Large intestine (tissue), 3 donors: Measurements from ENCODE around the gene SLC6A6. TPM values are rescaled to one million over a fixed set of nuclear protein-coding genes. Genes with fewer than 3 reads are reported as not detected.

Source experiments
- DNase-seq, 2 donors: peaks; one replicate each; pipeline versions ENCODE4 v3.0.0 to v3.0.0-alpha.2; 2013
- H3K27ac ChIP-seq: one replicate; pipeline ENCODE4 v1.5.1; 2013; ENCODE audit warnings: low read length
- H3K27me3 ChIP-seq: 2 replicates; pipeline ENCODE4 v1.6.1; 2013; ENCODE audit warnings: low read length; ENCODE audit not compliant: control insufficient read depth, insufficient read depth
- H3K36me3 ChIP-seq: 2 replicates; pipeline ENCODE4 v1.6.1; 2013; ENCODE audit warnings: low read length; ENCODE audit not compliant: control insufficient read depth, insufficient read depth
- H3K4me1 ChIP-seq: one replicate; pipeline ENCODE4 v1.6.1; 2013; ENCODE audit warnings: low read length; ENCODE audit not compliant: control insufficient read depth, insufficient read depth
- H3K4me3 ChIP-seq: one replicate; pipeline ENCODE4 v1.5.1; 2013; ENCODE audit warnings: low read length
- H3K9me3 ChIP-seq: one replicate; pipeline ENCODE4 v1.6.1; 2013; ENCODE audit warnings: mild to moderate bottlenecking, low read depth, low read length, moderate library complexity; ENCODE audit not compliant: control insufficient read depth
- WGBS: methylation state at CpG from one replicate; pipeline ENCODE4 v1.1.5; 2013; ENCODE audit warnings: low lambda C conversion rate; ENCODE audit not compliant: insufficient coverage; 5-methylcytosine and 5-hydroxymethylcytosine counted together
- polyA plus RNA-seq: library from polyadenylated mRNA; unstranded; fragments of 120-200 nt; gene quantifications from one replicate; pipeline ENCODE4 v1.2.1, GENCODE V29; 2013

SLC6A6 gene
- polyA plus RNA-seq, 1 donor: 16.4 TPM

DNA sequence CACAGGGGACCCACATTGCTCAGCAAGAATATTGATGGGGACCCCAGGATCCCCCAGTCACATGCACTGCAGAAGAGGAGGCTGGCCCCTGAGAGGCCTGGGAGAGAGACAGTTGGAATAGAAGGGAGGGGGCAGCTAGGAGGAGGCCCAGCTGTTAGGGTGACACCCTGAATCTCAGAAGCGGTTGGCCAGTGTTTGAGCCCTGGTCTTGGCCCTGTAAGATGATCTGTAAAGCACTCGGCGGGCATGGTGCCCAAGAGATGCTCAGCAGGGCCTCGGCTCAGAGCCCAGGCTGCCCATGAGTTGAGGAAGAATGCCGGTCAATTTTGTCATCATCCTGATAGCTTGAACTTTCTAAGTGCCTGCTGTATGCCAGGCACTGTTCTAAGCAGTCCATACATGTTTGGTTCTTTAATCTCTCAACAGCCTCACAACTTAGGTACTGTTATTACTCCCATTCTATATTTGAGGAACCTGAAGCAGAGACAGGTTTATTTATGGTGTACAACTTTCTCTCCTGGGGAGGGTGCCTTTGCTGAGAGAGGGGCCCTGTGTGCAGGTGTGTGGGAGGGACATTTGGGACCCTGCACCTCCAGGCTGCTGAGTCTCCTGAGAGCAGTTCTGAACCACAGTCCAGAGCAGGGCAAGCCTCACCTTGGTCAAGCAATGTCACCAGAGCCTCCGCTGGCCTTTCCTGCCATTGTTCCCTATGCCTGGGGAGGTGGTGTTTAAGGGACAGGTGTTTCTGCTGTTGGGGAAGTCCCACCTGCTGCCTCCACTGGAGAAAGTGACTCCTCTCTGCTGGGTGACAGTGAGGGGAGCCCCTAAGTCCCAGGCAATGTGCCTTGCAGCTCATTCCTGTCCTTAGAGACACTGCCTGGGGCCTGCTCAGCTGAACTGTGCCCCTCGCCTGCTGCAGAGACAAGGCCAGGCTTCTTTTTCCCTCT is 26.0 kb downstream of the SLC6A6 start:
- WGBS: no CpG with 5 or more reads among the region's 7 CpGs
- Histone ChIP-seq H3K9me3 (no peaks in the 10 kb centered on the region), H3K4me3 (no peak overlapping the region), H3K27me3 (no peaks in the 10 kb centered on the region), H3K4me1 (peaks cover 61% of the 10 kb centered on the region), H3K36me3 (peaks cover 17% of the 10 kb centered on the region), H3K27ac (peak overlapping the region; percentile 19)
- DNase-seq: no peak

DNA sequence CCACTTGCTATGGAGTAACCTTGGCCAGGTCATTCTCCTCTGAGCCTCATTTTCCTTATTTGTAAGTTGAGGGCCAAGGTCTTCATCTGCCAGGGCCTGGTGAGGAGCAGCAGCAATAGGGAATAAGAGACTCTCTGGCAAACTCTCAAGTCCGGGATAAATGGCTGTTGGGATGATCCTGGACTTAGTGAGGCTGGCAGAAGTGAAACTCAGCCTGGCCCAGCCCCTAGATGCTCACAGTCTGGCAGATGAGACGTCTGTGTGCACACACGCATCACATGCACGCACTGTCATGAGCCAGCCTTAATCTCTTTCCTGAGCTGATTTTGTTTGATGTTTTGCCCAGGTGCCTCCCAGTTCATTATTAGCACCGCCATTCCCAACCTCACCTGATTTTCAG is 26.8 kb downstream of the SLC6A6 start:
- peak in 1 of 2 donors; percentile 59 for DNase-seq
- Histone ChIP-seq H3K4me1 (peaks cover 59% of the 10 kb centered on the region), H3K27ac (peak overlapping the region; percentile 19), H3K27me3 (no peaks in the 10 kb centered on the region), H3K4me3 (no peak overlapping the region), H3K36me3 (peaks cover 17% of the 10 kb centered on the region), H3K9me3 (no peaks in the 10 kb centered on the region)
- no CpG with 5 or more reads among the region's 5 CpGs for WGBS

DNA sequence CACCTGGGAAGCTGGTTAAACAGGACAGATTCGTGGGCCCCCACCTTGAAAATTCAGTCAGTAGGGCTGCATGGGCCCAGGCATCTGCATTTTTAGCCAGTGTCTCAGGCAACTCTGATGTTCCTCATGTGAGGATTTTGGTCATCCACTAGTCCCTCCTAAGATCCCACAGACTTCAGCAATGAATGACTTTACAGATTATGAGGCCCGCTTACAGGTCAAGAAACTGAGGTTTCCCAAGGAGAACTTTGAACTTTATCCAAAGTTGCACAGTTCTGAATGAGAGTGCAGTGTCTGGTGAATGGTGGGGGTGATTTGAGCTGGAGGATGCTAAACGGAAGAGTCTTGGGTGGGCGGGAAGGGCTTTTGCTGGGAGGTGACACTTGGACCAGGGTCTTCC is 27.2 kb downstream of the SLC6A6 start:
- Histone ChIP-seq H3K27me3 (no peaks in the 10 kb centered on the region), H3K36me3 (peaks cover 17% of the 10 kb centered on the region), H3K9me3 (no peaks in the 10 kb centered on the region), H3K4me1 (peaks cover 58% of the 10 kb centered on the region), H3K27ac (no peak overlapping the region), H3K4me3 (no peak overlapping the region)
- no CpG with 5 or more reads among the region's 4 CpGs for WGBS
- no peak for DNase-seq

DNA sequence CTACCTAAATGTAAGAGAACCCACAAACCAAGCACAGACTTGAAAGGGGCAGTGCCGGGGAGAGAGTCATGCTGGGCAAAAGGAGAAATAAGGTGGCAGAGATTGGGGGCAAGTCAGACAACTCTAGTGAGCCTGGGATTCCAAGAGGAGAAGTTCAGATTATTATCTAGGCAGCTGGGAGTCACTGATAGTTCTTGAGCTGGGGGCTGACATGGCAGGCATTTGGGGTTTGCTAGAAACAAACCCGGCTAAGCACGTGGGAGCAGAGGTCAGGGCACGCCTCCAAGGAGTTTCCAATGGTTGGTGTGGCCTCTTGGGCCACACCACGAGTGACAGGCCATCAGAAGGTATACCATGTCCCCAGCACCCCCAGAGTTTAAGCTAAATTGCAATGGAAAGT is 27.6 kb downstream of the SLC6A6 start:
- Histone ChIP-seq H3K27ac (peak overlapping the region; percentile 8), H3K4me3 (no peak overlapping the region), H3K9me3 (no peaks in the 10 kb centered on the region), H3K36me3 (peaks cover 13% of the 10 kb centered on the region), H3K27me3 (no peaks in the 10 kb centered on the region), H3K4me1 (peaks cover 56% of the 10 kb centered on the region)
- DNase-seq: no peak
- WGBS: no CpG with 5 or more reads among the region's 5 CpGs

DNA sequence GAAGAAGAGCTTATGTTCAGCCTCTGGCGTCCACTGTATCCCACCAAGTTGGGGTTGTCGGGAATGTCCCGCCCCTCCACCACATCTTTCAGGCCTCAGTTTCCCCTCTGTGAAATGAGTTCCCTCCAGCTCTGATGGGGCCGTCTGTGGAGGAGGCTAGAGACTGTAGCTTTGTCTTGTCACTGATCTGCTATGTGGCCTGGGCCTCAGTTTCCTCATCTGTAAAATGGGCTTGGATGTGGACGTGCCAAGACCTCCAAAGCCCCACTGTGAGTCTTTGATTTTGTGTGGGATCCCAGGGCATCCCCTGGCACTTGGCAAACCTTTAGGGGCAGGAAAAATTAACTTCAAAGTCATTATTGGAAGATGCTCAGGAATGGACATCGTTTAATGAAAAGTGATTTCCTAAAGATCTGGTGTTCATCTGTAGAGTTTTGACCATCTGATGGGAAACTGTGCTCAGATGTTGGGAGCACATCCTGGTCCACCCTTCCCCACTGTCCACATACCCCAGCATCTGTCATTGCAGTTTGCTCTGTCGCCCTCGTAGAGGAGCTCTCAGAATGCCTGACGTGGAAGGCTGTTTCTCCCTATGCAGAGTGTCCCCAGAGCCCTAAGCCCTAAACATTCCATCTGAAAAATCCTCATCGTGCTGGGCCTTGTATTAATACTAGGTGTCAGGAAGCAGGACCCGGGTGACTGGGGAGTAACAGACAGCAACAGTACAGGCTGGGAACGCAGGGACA is 28.5 kb downstream of the SLC6A6 start:
- H3K27me3 ChIP-seq: no peaks in the 10 kb centered on the region
- H3K27ac ChIP-seq: peak overlapping the region; percentile 88
- WGBS: no CpG with 5 or more reads among the region's 12 CpGs
- no peak for DNase-seq
- peaks cover 49% of the 10 kb centered on the region for H3K4me1 ChIP-seq
- H3K9me3 ChIP-seq: no peaks in the 10 kb centered on the region
- H3K36me3 ChIP-seq: peaks cover 13% of the 10 kb centered on the region
- H3K4me3 ChIP-seq: no peak overlapping the region

DNA sequence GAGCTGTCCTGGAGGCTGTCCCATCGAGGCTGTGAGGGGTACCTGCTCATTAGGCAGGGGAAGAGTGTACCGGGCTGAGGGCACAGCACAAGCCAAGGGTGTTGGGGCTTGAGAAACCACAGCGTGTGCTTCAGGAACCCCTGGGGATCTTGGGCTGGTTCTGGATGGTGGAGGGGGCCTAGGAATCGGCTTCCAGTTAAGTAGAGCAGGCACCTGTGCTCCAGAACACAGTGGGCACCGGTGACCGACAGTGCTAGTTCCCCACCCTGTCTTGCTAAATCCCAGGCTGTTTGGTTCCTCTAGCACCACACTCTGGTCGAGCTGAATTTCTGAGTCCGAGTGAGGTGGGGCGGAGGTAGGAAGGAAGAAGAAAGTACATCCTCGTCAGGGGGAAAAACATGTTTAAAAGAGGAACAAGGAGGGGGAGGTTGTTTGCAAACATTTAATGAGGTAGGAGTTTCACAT is 29.1 kb downstream of the SLC6A6 start:
- H3K4me1 ChIP-seq: peaks cover 48% of the 10 kb centered on the region
- peaks cover 12% of the 10 kb centered on the region for H3K36me3 ChIP-seq
- DNase-seq: no peak
- 66% methylated on average over 6 of the region's 10 CpGs for WGBS
- no peak overlapping the region for H3K4me3 ChIP-seq
- H3K27ac ChIP-seq: peak overlapping the region; percentile 88
- no peaks in the 10 kb centered on the region for H3K27me3 ChIP-seq
- H3K9me3 ChIP-seq: no peaks in the 10 kb centered on the region

DNA sequence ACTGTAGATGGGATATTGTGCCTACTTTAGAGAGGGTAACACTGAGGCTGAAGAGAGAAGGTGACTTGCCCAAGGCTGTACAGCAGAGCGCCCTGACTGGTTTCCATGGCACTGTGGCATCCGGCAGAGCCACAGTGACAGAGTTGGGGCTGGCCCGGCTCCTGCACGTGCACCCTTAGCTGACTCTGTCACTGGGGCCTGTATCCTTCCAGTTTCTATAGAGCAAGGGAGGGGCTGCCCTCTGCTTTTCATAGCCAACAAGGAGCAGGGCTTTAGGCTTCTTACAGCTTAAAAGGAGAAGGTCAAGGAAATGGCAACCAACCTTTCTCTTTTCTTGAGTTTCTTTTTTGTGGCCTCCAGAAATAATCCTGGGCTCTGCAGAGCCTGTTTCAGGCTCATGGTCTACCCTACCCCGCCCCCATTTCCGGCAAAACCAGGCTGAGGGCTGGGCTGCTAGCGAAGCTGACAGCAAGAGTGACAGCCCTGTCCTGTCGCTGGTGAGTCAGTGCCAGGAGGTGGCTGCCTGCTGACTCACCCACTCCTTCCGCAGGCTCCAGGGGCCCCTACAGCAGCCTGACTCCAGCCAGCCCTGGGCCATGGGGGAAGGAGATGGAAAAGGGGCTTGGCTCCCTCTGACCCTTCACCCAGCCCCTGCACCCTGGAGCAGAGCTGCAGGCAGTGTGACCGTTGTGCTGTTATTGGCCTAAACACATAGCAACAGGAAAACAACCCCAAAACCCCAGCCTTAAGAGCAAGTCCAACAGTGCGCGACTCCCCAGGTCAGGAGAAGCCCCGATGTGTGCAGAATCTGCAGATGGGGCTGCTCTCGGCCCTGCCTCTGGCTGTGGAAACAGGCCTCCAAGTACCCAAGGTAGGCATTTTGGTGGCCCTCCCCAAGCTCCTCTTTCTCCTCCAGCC is 29.8 kb downstream of the SLC6A6 start:
- Histone ChIP-seq H3K9me3 (no peaks in the 10 kb centered on the region), H3K36me3 (peaks cover 7% of the 10 kb centered on the region), H3K27me3 (no peaks in the 10 kb centered on the region), H3K4me1 (peaks cover 50% of the 10 kb centered on the region), H3K27ac (peak overlapping the region; percentile 88), H3K4me3 (no peak overlapping the region)
- no CpG with 5 or more reads among the region's 14 CpGs for WGBS
- peak; percentile 93 to 97 for DNase-seq

DNA sequence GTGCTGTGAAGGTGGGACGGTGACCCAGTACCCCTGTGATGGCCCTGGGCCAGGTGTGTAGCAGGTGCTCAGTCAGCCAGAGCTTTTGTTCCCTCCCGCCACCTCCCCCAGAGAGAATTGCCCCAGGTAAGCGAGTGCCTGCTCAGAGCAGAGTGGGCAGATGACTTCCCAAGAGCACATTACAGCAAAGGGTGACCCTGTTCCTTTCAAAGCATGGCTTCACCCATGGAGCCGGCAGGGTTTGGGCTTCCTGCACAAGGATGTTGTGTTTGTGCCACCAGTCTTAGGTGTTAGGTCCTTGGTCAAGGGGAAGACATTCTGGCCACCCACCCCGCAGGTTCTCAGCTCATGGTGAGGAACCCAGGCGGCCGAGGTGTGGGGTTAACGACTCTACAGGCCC is 30.7 kb downstream of the SLC6A6 start:
- H3K27ac ChIP-seq: peak overlapping the region; percentile 88
- peaks cover 7% of the 10 kb centered on the region for H3K36me3 ChIP-seq
- no CpG with 5 or more reads among the region's 8 CpGs for WGBS
- no peak overlapping the region for H3K4me3 ChIP-seq
- H3K27me3 ChIP-seq: no peaks in the 10 kb centered on the region
- DNase-seq: peak in 1 of 2 donors; percentile 43
- H3K9me3 ChIP-seq: no peaks in the 10 kb centered on the region
- H3K4me1 ChIP-seq: peaks cover 51% of the 10 kb centered on the region

DNA sequence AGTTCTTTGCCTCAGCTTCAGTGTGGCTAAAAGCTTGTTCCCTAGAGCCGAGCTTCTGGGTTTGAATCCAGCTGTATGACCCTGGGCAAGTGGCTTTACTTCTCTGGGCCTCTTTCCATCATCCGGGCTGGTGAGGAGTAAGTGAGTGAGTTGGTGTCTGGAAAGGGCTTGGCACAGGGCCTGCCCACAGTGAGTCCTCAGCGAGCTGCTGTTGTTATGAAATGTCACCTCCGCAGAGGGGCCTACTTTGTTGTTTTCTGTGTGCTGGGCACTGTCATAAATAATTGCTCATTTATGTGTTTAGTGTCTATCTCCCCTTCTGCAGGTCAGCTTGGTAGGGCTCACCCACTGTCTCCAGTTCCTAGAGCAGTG is 31.7 kb downstream of the SLC6A6 start:
- Histone ChIP-seq H3K36me3 (peaks cover 7% of the 10 kb centered on the region), H3K9me3 (no peaks in the 10 kb centered on the region), H3K4me3 (no peak overlapping the region), H3K27ac (no peak overlapping the region), H3K4me1 (peaks cover 57% of the 10 kb centered on the region), H3K27me3 (no peaks in the 10 kb centered on the region)
- 80% methylated on average over 1 of the region's 4 CpGs for WGBS
- no peak for DNase-seq
